IPS DF 6.9 (cell line): Measurements from ENCODE around the gene OAT.
A peak's percentile ranks its signal among the peaks of the same experiment; 100 is the strongest.
"Not testable (repeated sequence)": the region's sequence is repeated elsewhere in the genome, so short reads cannot be mapped to it uniquely, and the experiment has no call there.

Experiments
- DNase-seq: peaks from one replicate; pipeline ENCODE4 v3.0.0-alpha.2; 2013; ENCODE audit warnings: low read depth, low spot score
- H3K27ac ChIP-seq: one replicate; pipeline ENCODE4 v1.5.1; 2013; ENCODE audit warnings: low read length, control low read depth
- H3K27me3 ChIP-seq: 2 replicates; pipeline ENCODE4 v1.6.1; 2013; ENCODE audit warnings: mild to moderate bottlenecking, low read length; ENCODE audit not compliant: control insufficient read depth, insufficient read depth
- H3K36me3 ChIP-seq: 2 replicates; pipeline ENCODE4 v1.6.1; 2013; ENCODE audit warnings: low read length; ENCODE audit not compliant: control insufficient read depth, insufficient read depth
- H3K4me1 ChIP-seq: 2 replicates; pipeline ENCODE4 v1.6.1; 2013; ENCODE audit warnings: low read length; ENCODE audit not compliant: control insufficient read depth, insufficient read depth
- H3K4me3 ChIP-seq: 2 replicates; pipeline ENCODE4 v1.5.1; 2013; ENCODE audit warnings: mild to moderate bottlenecking, low read length
- H3K9me3 ChIP-seq: 2 replicates; pipeline ENCODE4 v1.6.1; 2013; ENCODE audit warnings: low read length, inconsistent platforms; ENCODE audit not compliant: control insufficient read depth, insufficient read depth
- WGBS: extraction: QIAGEN DNeasy Blood & Tissue Kit; methylation state at CpG from one replicate; pipeline ENCODE4 v1.1.7; 2013; ENCODE audit warnings: mixed read lengths, missing lambda C conversion rate; ENCODE audit not compliant: insufficient read length, insufficient coverage; 5-methylcytosine and 5-hydroxymethylcytosine counted together

The OAT gene

GRCh38 chr10:124369533-124369932, 49.2 kb downstream of the OAT start:
- not testable (repeated sequence) for H3K27ac ChIP-seq, H3K36me3 ChIP-seq, DNase-seq, H3K27me3 ChIP-seq, H3K9me3 ChIP-seq, H3K4me3 ChIP-seq, H3K4me1 ChIP-seq
- WGBS, result no CpG with 5 or more reads among the region's 4 CpGs

GRCh38 chr10:124369066-124369465, 49.7 kb downstream of the OAT start:
- no CpG with 5 or more reads among the region's 4 CpGs for whole genome bisulfite sequencing
- no peak overlapping the region for H3K4me3 ChIP-seq
- no peaks in the 10 kb centered on the region for H3K27me3 ChIP-seq
- H3K27ac ChIP-seq, result no peak overlapping the region
- no peaks in the 10 kb centered on the region for H3K9me3 ChIP-seq
- no peak for DNase-seq
- H3K4me1 ChIP-seq, result no peaks in the 10 kb centered on the region
- no peaks in the 10 kb centered on the region for H3K36me3 ChIP-seq

GRCh38 chr10:124367936-124368335, 50.8 kb downstream of the OAT start:
- H3K36me3 ChIP-seq, result no peaks in the 10 kb centered on the region
- H3K4me3 ChIP-seq, result no peak overlapping the region
- no peak overlapping the region for H3K27ac ChIP-seq
- H3K9me3 ChIP-seq, result no peaks in the 10 kb centered on the region
- no CpG with 5 or more reads among the region's 18 CpGs for WGBS
- no peaks in the 10 kb centered on the region for H3K27me3 ChIP-seq
- DNase-seq, result no peak
- H3K4me1 ChIP-seq, result no peaks in the 10 kb centered on the region

GRCh38 chr10:124367414-124367813, 51.3 kb downstream of the OAT start:
- Histone ChIP-seq H3K4me3 (no peak overlapping the region), H3K27ac (no peak overlapping the region), H3K4me1 (no peaks in the 10 kb centered on the region), H3K27me3 (no peaks in the 10 kb centered on the region), H3K36me3 (no peaks in the 10 kb centered on the region), H3K9me3 (no peaks in the 10 kb centered on the region)
- DNase-seq, result no peak
- WGBS, result no CpG with 5 or more reads among the region's 4 CpGs

GRCh38 chr10:124366825-124367224, 51.9 kb downstream of the OAT start:
- no peaks in the 10 kb centered on the region for H3K36me3 ChIP-seq
- H3K9me3 ChIP-seq, result no peaks in the 10 kb centered on the region
- no peaks in the 10 kb centered on the region for H3K4me1 ChIP-seq
- H3K27me3 ChIP-seq, result no peaks in the 10 kb centered on the region
- no peak overlapping the region for H3K27ac ChIP-seq
- no peak overlapping the region for H3K4me3 ChIP-seq
- WGBS, result no CpG with 5 or more reads among the region's 7 CpGs
- DNase-seq, result no peak

DNA sequence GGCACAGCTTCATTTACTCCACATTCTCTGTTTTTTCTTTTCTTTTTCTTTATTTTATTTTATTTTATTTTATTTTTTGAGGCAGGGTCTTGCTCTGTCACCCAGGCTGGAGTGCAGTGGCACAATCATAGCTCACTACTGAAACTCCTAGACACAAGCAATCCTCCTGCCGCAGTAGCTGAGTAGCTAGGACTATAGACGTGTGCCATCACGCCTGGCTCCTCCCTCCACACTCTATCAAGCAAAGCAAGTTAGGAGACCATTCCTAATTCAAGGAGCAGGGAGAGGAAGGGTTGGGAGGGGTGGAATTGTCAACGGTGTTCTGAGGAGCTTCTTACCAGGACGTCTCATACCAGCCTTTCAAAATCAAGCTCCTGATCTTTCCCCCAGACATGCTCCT, 52.4 kb downstream of the OAT start:
- Histone ChIP-seq H3K36me3 (no peaks in the 10 kb centered on the region), H3K4me3 (no peak overlapping the region), H3K27me3 (no peaks in the 10 kb centered on the region), H3K27ac (no peak overlapping the region), H3K4me1 (no peaks in the 10 kb centered on the region), H3K9me3 (no peaks in the 10 kb centered on the region)
- WGBS, result no CpG with 5 or more reads among the region's 5 CpGs
- DNase-seq, result no peak

GRCh38 chr10:124364674-124365073, 54.0 kb downstream of the OAT start:
- Histone ChIP-seq H3K4me3 (no peak overlapping the region), H3K27me3 (no peaks in the 10 kb centered on the region), H3K36me3 (no peaks in the 10 kb centered on the region), H3K4me1 (no peaks in the 10 kb centered on the region), H3K27ac (no peak overlapping the region), H3K9me3 (no peaks in the 10 kb centered on the region)
- WGBS, result no CpG with 5 or more reads among the region's 5 CpGs
- DNase-seq, result no peak

- WGBS, result no CpG with 5 or more reads among the region's 10 CpGs
- Histone ChIP-seq H3K27ac (no peak overlapping the region), H3K4me1 (no peaks in the 10 kb centered on the region), H3K36me3 (no peaks in the 10 kb centered on the region), H3K9me3 (no peaks in the 10 kb centered on the region), H3K4me3 (no peak overlapping the region), H3K27me3 (no peaks in the 10 kb centered on the region)
- peak; percentile 22 for DNase-seq
Measured at GRCh38 chr10:124362568-124362967, 56.2 kb downstream of the OAT start.

DNA sequence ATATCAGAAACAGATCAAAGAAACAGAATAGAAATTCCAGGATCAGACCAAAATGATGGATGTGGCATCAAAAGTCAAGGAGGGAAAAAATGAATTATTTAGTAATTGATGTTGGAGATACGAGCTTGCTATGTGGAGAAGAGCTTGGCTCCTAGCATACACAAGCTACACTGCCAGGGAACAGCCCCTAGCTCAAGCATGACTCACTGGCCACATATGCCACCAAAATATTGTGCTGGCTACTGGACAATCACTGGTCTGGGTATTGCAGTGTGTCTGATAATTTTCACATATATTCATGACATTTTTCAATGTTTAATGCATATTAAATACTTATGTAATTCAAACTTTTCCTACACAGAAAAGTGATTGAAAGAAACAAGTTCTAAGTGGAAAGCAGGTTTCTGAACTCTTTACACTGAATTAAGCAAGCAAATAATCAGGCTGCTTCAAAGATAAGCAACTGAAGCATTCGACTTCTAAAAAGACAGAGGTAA, 59.3 kb downstream of the OAT start:
- no peaks in the 10 kb centered on the region for H3K9me3 ChIP-seq
- H3K4me3 ChIP-seq, result no peak overlapping the region
- no CpG with 5 or more reads among the region's 2 CpGs for WGBS

GRCh38 chr10:124357561-124357885, 61.2 kb downstream of the OAT start:
- no CpG with 5 or more reads among the region's 9 CpGs for WGBS
- H3K36me3 ChIP-seq, result no peaks in the 10 kb centered on the region

More for the DNA sequence above, 59.3 kb downstream of the OAT start:
- Histone ChIP-seq H3K27me3 (no peaks in the 10 kb centered on the region), H3K4me1 (no peaks in the 10 kb centered on the region), H3K27ac (no peak overlapping the region), H3K36me3 (no peaks in the 10 kb centered on the region)
- no peak for DNase-seq

GRCh38 chr10:124356701-124357560, 61.8 kb downstream of the OAT start:
- H3K4me3 ChIP-seq, result no peak overlapping the region
- no CpG with 5 or more reads among the region's 13 CpGs for WGBS
- H3K4me1 ChIP-seq, result no peaks in the 10 kb centered on the region
- no peak overlapping the region for H3K27ac ChIP-seq
- H3K9me3 ChIP-seq, result no peaks in the 10 kb centered on the region
- no peak for DNase-seq
- no peaks in the 10 kb centered on the region for H3K27me3 ChIP-seq
- no peaks in the 10 kb centered on the region for H3K36me3 ChIP-seq

More at GRCh38 chr10:124357561-124357885, 61.2 kb downstream of the OAT start:
- H3K9me3 ChIP-seq, result no peaks in the 10 kb centered on the region
- no peaks in the 10 kb centered on the region for H3K4me1 ChIP-seq
- DNase-seq, result no peak
- H3K27me3 ChIP-seq, result no peaks in the 10 kb centered on the region
- H3K27ac ChIP-seq, result no peak overlapping the region
- no peak overlapping the region for H3K4me3 ChIP-seq
